GM21737 (cell line): ENCODE data around the gene CHRNA3.

ENCODE experiments used
- ATAC-seq: cut with Tn5 transposase; IDR thresholded peaks from one replicate; pipeline ENCODE4 v1.9.1; 2021; ENCODE audit warnings: mild to moderate bottlenecking, moderate library complexity; ENCODE audit not compliant: unreplicated experiment

Gene CHRNA3

GRCh38 chr15:78620527-78621421 is at the start of gene CHRNA3:
TSS of gene CHRNA3 (minus strand) at chr15:78620996. CDS start at chr15:78620794, 202 bp downstream.
- no peak for ATAC-seq

- no peak for ATAC-seq
These were observed 48.2 kb upstream of the CHRNA3 start for GRCh38 chr15:78668987-78669386.

GRCh38 chr15:78667578-78668236 is 46.9 kb upstream of the CHRNA3 start:
- ATAC-seq, result no peak

GRCh38 chr15:78666010-78666409 is 45.2 kb upstream of the CHRNA3 start:
- no peak for ATAC-seq

GRCh38 chr15:78663703-78664102 is 42.9 kb upstream of the CHRNA3 start:
- no peak for ATAC-seq

- ATAC-seq, result no peak
These were observed 41.2 kb upstream of the CHRNA3 start for GRCh38 chr15:78662028-78662427.

- no peak for ATAC-seq
These were observed 40.2 kb upstream of the CHRNA3 start for GRCh38 chr15:78661001-78661400.

- ATAC-seq, result no peak
These were observed 39.8 kb upstream of the CHRNA3 start for GRCh38 chr15:78660584-78660983.

GRCh38 chr15:78658823-78659222 is 38.0 kb upstream of the CHRNA3 start:
- no peak for ATAC-seq

GRCh38 chr15:78654272-78654671 is 33.5 kb upstream of the CHRNA3 start:
- no peak for ATAC-seq

- ATAC-seq, result no peak
These were observed 31.3 kb upstream of the CHRNA3 start for GRCh38 chr15:78651930-78652615.

GRCh38 chr15:78651007-78651406 is 30.2 kb upstream of the CHRNA3 start:
- no peak for ATAC-seq

GRCh38 chr15:78650022-78650421 is 29.2 kb upstream of the CHRNA3 start:
- ATAC-seq, result no peak

GRCh38 chr15:78645009-78645408 is 24.2 kb upstream of the CHRNA3 start:
- no peak for ATAC-seq

- no peak for ATAC-seq
These were observed 21.5 kb upstream of the CHRNA3 start for GRCh38 chr15:78642331-78642730.

- no peak for ATAC-seq
These were observed 21.0 kb upstream of the CHRNA3 start for GRCh38 chr15:78641749-78642275.

- no peak for ATAC-seq
These were observed 20.4 kb upstream of the CHRNA3 start, which contains the start of gene CHRNB4 for GRCh38 chr15:78641102-78641748. TSS of gene CHRNB4 (minus strand) at chr15:78641210. CDS start at chr15:78641133, 77 bp downstream.

- no peak for ATAC-seq
These were observed 19.8 kb upstream of the CHRNA3 start for GRCh38 chr15:78640527-78641101.

GRCh38 chr15:78638658-78639314 is 18.0 kb upstream of the CHRNA3 start:
- ATAC-seq, result no peak
